Measurements from ENCODE around the gene FERMT2. TPM values are rescaled to one million over a fixed set of nuclear protein-coding genes. Genes with fewer than 3 reads are reported as not detected.

FERMT2 gene
- total and polyA plus RNA-seq, 2 experiments from 2014 or later: 108 to 148 TPM

GRCh38 chr14:52888839-52889838 lies 61.7 kb downstream of the FERMT2 start:
- H3K27me3 Mint-ChIP-seq (ENCODE audit: insufficient read depth, low read depth, poor library complexity): no peaks in the 10 kb centered on the region
- Histone ChIP-seq H3K27ac (ENCODE audit: low read depth) (peak overlapping the region; percentile 47; the same call in 1 of the 2 replicates), H2AFZ (no peak overlapping the region), H4K20me1 (replicated peaks; ENCODE audit: insufficient read depth) (no peaks in the 10 kb centered on the region), H3K27me3 (ENCODE audit: insufficient read depth) (no peaks in the 10 kb centered on the region), H3K36me3 (ENCODE audit: insufficient read depth) (no peaks in the 10 kb centered on the region; the same call in 1 of the 2 replicates), H3K4me1 (ENCODE audit: insufficient read depth) (no peaks in the 10 kb centered on the region), H3F3A (replicated peaks; ENCODE audit: low read depth) (no peaks in the 10 kb centered on the region), H3K79me2 (replicated peaks; ENCODE audit: insufficient read depth) (peaks cover 14% of the 10 kb centered on the region), H3K4me2 (no peak overlapping the region), H3K9me2 (ENCODE audit: insufficient read depth) (no peaks in the 10 kb centered on the region), H3K4me3 (no peak overlapping the region)
- TF ChIP-seq EZH2 (IDR thresholded peaks at IDR 0.05; ENCODE audit: low read depth, unreplicated experiment) (no peak), NANOG (IDR thresholded peaks at IDR 0.05; ENCODE audit: borderline replicate concordance) (no peak), CREB1 (CRISPR knock-in tag; IDR thresholded peaks at IDR 0.05; ENCODE audit: low read depth) (no peak), JUNB (IDR thresholded peaks at IDR 0.05; ENCODE audit: unreplicated experiment) (no peak), EZH2phosphoT487 (IDR thresholded peaks at IDR 0.05; ENCODE audit: unreplicated experiment) (no peak), ZNF462 (CRISPR knock-in tag; IDR thresholded peaks at IDR 0.05) (no peak), POLR2AphosphoS5 (IDR thresholded peaks at IDR 0.05; ENCODE audit: low read depth) (no peak)
- H3K27ac Mint-ChIP-seq: no peak overlapping the region
- H3K36me3 Mint-ChIP-seq (ENCODE audit: low read depth): peaks cover 36% of the 10 kb centered on the region
- no peak overlapping the region for H3K4me3 Mint-ChIP-seq
- peaks cover 3% of the 10 kb centered on the region; the same call in 1 of the 3 replicates for H3K4me1 Mint-ChIP-seq
- no peak for ATAC-seq
- DNase-seq (ENCODE audit: low spot score): no peak
- H3K9me3 Mint-ChIP-seq: no peaks in the 10 kb centered on the region

Measured in GM23338 (cell line).